ENCODE measurements around the gene SQSTM1. TPM values are rescaled to one million over a fixed set of nuclear protein-coding genes. Genes with fewer than 3 reads are reported as not detected.

The SQSTM1 gene
- polyA plus RNA-seq, 1 experiment, result 366 TPM

DNA sequence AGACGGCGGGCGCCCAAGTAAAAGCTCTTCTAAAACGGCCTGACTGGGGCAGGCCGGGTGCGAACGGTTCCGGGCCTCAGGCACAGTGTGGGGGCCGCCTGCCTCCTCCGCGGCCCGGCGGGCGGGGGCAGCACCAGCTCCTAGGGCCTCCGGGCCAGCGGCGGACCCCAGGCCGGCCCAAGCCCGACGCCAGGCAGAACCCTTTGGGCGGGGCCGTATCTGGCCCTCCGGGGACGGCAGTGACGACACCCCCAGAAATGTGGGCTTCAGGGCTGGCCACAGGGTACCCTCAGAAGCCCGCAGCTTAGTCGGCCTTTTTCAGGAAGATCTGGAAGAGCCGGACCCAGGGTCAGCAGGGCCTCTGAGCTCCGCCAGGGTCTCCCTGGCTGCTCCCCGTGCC lies 23.0 kb upstream of the SQSTM1 start:
- no peak overlapping the region for H3K27ac ChIP-seq (ENCODE audit: low read depth, low read length)
- H3K4me3 ChIP-seq (ENCODE audit: low read depth, low read length), result no peak overlapping the region
- no peak for DNase-seq (ENCODE audit: low read depth, low spot score)
- ChIA-PET POLR2A (no interaction called here), CTCF (interaction anchor here (0.7 to 2.2 kb wide), 2 partner anchors 18 to 35 kb away, joined by 3 to 11 read pairs; no protein-coding TSS in a partner anchor)
- TF ChIP-seq CTCF (IDR thresholded peaks at IDR 0.05; ENCODE audit: low read depth, low read length), result no peak
- H3K27me3 ChIP-seq (ENCODE audit: control insufficient read depth, insufficient read depth, low read length), result no peaks in the 10 kb centered on the region
- H3K9me3 ChIP-seq (ENCODE audit: control insufficient read depth, insufficient read depth, low read length), result no peaks in the 10 kb centered on the region; the same call in 1 of the 2 replicates

GRCh38 chr5:179798144-179798770 lies 22.4 kb upstream of the SQSTM1 start:
- Histone ChIP-seq H3K27me3 (ENCODE audit: control insufficient read depth, insufficient read depth, low read length) (no peaks in the 10 kb centered on the region), H3K9me3 (ENCODE audit: control insufficient read depth, insufficient read depth, low read length) (no peaks in the 10 kb centered on the region; the same call in 1 of the 2 replicates), H3K4me3 (ENCODE audit: low read depth, low read length) (no peak overlapping the region), H3K27ac (ENCODE audit: low read depth, low read length) (no peak overlapping the region)
- CTCF ChIA-PET, result no interaction called here
- TF ChIP-seq CTCF (IDR thresholded peaks at IDR 0.05; ENCODE audit: low read depth, low read length), result no peak
- DNase-seq (ENCODE audit: low read depth, low spot score), result no peak
- POLR2A ChIA-PET, result no interaction called here

- TF ChIP-seq CTCF (IDR thresholded peaks at IDR 0.05; ENCODE audit: low read depth, low read length), result no peak
Measured at GRCh38 chr5:179798771-179799643, 21.7 kb upstream of the SQSTM1 start.

GRCh38 chr5:179799644-179799973 lies 21.1 kb upstream of the SQSTM1 start:
- Histone ChIP-seq H3K9me3 (ENCODE audit: control insufficient read depth, insufficient read depth, low read length) (no peaks in the 10 kb centered on the region; the same call in 1 of the 2 replicates), H3K27me3 (ENCODE audit: control insufficient read depth, insufficient read depth, low read length) (no peaks in the 10 kb centered on the region), H3K4me3 (ENCODE audit: low read depth, low read length) (no peak overlapping the region), H3K27ac (ENCODE audit: low read depth, low read length) (no peak overlapping the region)
- no peak for DNase-seq (ENCODE audit: low read depth, low spot score)
- CTCF ChIA-PET, result no interaction called here
- no peak for TF ChIP-seq CTCF (IDR thresholded peaks at IDR 0.05; ENCODE audit: low read depth, low read length)
- POLR2A ChIA-PET, result no interaction called here

More at GRCh38 chr5:179798771-179799643, 21.7 kb upstream of the SQSTM1 start:
- H3K9me3 ChIP-seq (ENCODE audit: control insufficient read depth, insufficient read depth, low read length), result no peaks in the 10 kb centered on the region; the same call in 1 of the 2 replicates
- H3K4me3 ChIP-seq (ENCODE audit: low read depth, low read length), result no peak overlapping the region
- ChIA-PET POLR2A (no interaction called here), CTCF (no interaction called here)
- no peak overlapping the region for H3K27ac ChIP-seq (ENCODE audit: low read depth, low read length)
- DNase-seq (ENCODE audit: low read depth, low spot score), result no peak
- no peaks in the 10 kb centered on the region for H3K27me3 ChIP-seq (ENCODE audit: control insufficient read depth, insufficient read depth, low read length)
